ENCODE data around the gene TACR2.

GRCh38 chr10:69425511-69426298 is 9.0 kb upstream of the TACR2 start:
- TF ChIP-seq HOXA7 (CRISPR knock-in tag; IDR thresholded peaks at IDR 0.05) = no peak
- TF ChIP-seq EP300 (IDR thresholded peaks at IDR 0.05) = no peak
- no peak for TF ChIP-seq CTCF (IDR thresholded peaks at IDR 0.05)
